ENCODE measurements around the gene PICALM. TPM values are rescaled to one million over a fixed set of nuclear protein-coding genes. Genes with fewer than 3 reads are reported as not detected.

The PICALM gene
- total RNA-seq, 1 donor from 2014 or later, result 117 TPM

GRCh38 chr11:85922367-85922766 is 146.5 kb downstream of the PICALM start:
- H3K4me3 Mint-ChIP-seq (ENCODE audit: unreplicated experiment), result no peak overlapping the region
- H3K27ac Mint-ChIP-seq (ENCODE audit: unreplicated experiment), result no peak overlapping the region
- H3K36me3 Mint-ChIP-seq (ENCODE audit: unreplicated experiment), result no peaks in the 10 kb centered on the region
- H3K9me3 Mint-ChIP-seq (ENCODE audit: unreplicated experiment), result peaks cover 3% of the 10 kb centered on the region
- no peak for TF ChIP-seq CTCF (IDR thresholded peaks at IDR 0.05; ENCODE audit: partially characterized antibody, unreplicated experiment)
- no peak for DNase-seq
- H3K4me1 Mint-ChIP-seq (ENCODE audit: low read depth, unreplicated experiment), result no peaks in the 10 kb centered on the region
- H3K27me3 Mint-ChIP-seq (ENCODE audit: unreplicated experiment), result peaks cover 1% of the 10 kb centered on the region

- H3K36me3 Mint-ChIP-seq (ENCODE audit: unreplicated experiment), result no peaks in the 10 kb centered on the region
- H3K27me3 Mint-ChIP-seq (ENCODE audit: unreplicated experiment), result no peaks in the 10 kb centered on the region
- no peak overlapping the region for H3K27ac Mint-ChIP-seq (ENCODE audit: unreplicated experiment)
- no peak overlapping the region for H3K4me3 Mint-ChIP-seq (ENCODE audit: unreplicated experiment)
- TF ChIP-seq CTCF (IDR thresholded peaks at IDR 0.05; ENCODE audit: partially characterized antibody, unreplicated experiment), result no peak
- peaks cover 3% of the 10 kb centered on the region for H3K9me3 Mint-ChIP-seq (ENCODE audit: unreplicated experiment)
- no peak for DNase-seq
- H3K4me1 Mint-ChIP-seq (ENCODE audit: low read depth, unreplicated experiment), result no peaks in the 10 kb centered on the region
Measured at GRCh38 chr11:85918910-85919794, 149.7 kb downstream of the PICALM start.

GRCh38 chr11:85914425-85914824 is 154.5 kb downstream of the PICALM start:
- Mint-ChIP-seq H3K9me3 (ENCODE audit: unreplicated experiment) (no peaks in the 10 kb centered on the region), H3K4me3 (ENCODE audit: unreplicated experiment) (no peak overlapping the region), H3K27me3 (ENCODE audit: unreplicated experiment) (no peaks in the 10 kb centered on the region), H3K27ac (ENCODE audit: unreplicated experiment) (no peak overlapping the region), H3K36me3 (ENCODE audit: unreplicated experiment) (no peaks in the 10 kb centered on the region), H3K4me1 (ENCODE audit: low read depth, unreplicated experiment) (no peaks in the 10 kb centered on the region)
- no peak for TF ChIP-seq CTCF (IDR thresholded peaks at IDR 0.05; ENCODE audit: partially characterized antibody, unreplicated experiment)
- DNase-seq, result no peak

- Mint-ChIP-seq H3K36me3 (ENCODE audit: unreplicated experiment) (no peaks in the 10 kb centered on the region), H3K4me3 (ENCODE audit: unreplicated experiment) (no peak overlapping the region), H3K27me3 (ENCODE audit: unreplicated experiment) (no peaks in the 10 kb centered on the region), H3K4me1 (ENCODE audit: low read depth, unreplicated experiment) (no peaks in the 10 kb centered on the region), H3K9me3 (ENCODE audit: unreplicated experiment) (no peaks in the 10 kb centered on the region), H3K27ac (ENCODE audit: unreplicated experiment) (no peak overlapping the region)
- TF ChIP-seq CTCF (IDR thresholded peaks at IDR 0.05; ENCODE audit: partially characterized antibody, unreplicated experiment), result no peak
- no peak for DNase-seq
Measured at GRCh38 chr11:85913513-85913912, 155.4 kb downstream of the PICALM start.

GRCh38 chr11:85912414-85912813 is 156.5 kb downstream of the PICALM start:
- Mint-ChIP-seq H3K36me3 (ENCODE audit: unreplicated experiment) (no peaks in the 10 kb centered on the region), H3K9me3 (ENCODE audit: unreplicated experiment) (peaks cover 2% of the 10 kb centered on the region)
- no peak for DNase-seq

More at GRCh38 chr11:85912414-85912813, 156.5 kb downstream of the PICALM start:
- no peaks in the 10 kb centered on the region for H3K27me3 Mint-ChIP-seq (ENCODE audit: unreplicated experiment)
- H3K4me3 Mint-ChIP-seq (ENCODE audit: unreplicated experiment), result no peak overlapping the region
- no peak for TF ChIP-seq CTCF (IDR thresholded peaks at IDR 0.05; ENCODE audit: partially characterized antibody, unreplicated experiment)
- H3K27ac Mint-ChIP-seq (ENCODE audit: unreplicated experiment), result no peak overlapping the region
- H3K4me1 Mint-ChIP-seq (ENCODE audit: low read depth, unreplicated experiment), result no peaks in the 10 kb centered on the region

All from glutamatergic neuron (in vitro differentiated cells).